ENCODE data around the gene INSR. TPM values are rescaled to one million over a fixed set of nuclear protein-coding genes. Genes with fewer than 3 reads are reported as not detected.

The INSR gene
- total and polyA plus RNA-seq, 12 donors = 20.2 to 157 (median 99.0) TPM

DNA sequence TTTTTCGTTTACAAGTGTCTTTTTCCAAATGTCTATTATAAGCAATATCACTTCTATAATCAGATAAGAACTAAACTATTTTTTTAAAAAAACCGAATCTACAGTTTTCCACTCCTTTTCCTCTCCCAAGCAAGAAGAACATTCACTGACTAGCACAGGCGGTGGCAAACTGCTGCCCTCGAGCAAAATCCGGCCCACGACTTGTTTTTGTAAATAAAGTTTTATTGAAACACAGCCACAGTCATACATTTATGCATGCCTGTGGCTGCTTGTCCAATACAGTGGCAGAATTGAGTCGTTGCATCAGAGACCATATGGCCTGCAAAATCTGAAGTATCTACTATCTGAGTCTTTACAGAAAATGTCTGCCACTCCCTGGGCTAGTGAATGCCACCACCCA lies 27.4 kb downstream of the INSR start:
- intact Hi-C loops (cut with DNase I) = no loop called here
- H3K36me3 ChIP-seq = peaks cover 0 to 39% (median 9%) of the 10 kb centered on the region in 9 donors
- DNase-seq = no peak
- H3K4me1 ChIP-seq = peaks cover 8 to 49% (median 29%) of the 10 kb centered on the region in 9 donors
- whole genome bisulfite sequencing, 2 donors = 94 to 96% methylated on average over 7 of the region's 7 CpGs
- peaks cover 0 to 6% (median 0%) of the 10 kb centered on the region in 11 donors for H3K9me3 ChIP-seq
- TF ChIP-seq, protein P1, sequence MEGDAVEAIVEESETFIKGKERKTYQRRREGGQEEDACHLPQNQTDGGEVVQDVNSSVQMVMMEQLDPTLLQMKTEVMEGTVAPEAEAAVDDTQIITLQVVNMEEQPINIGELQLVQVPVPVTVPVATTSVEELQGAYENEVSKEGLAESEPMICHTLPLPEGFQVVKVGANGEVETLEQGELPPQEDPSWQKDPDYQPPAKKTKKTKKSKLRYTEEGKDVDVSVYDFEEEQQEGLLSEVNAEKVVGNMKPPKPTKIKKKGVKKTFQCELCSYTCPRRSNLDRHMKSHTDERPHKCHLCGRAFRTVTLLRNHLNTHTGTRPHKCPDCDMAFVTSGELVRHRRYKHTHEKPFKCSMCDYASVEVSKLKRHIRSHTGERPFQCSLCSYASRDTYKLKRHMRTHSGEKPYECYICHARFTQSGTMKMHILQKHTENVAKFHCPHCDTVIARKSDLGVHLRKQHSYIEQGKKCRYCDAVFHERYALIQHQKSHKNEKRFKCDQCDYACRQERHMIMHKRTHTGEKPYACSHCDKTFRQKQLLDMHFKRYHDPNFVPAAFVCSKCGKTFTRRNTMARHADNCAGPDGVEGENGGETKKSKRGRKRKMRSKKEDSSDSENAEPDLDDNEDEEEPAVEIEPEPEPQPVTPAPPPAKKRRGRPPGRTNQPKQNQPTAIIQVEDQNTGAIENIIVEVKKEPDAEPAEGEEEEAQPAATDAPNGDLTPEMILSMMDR (IDR thresholded peaks at IDR 0.05) = no peak
- H3K27ac ChIP-seq = no peak overlapping the region
- ATAC-seq = no peak
- no peaks in the 10 kb centered on the region for H3K27me3 ChIP-seq
- H3K4me3 ChIP-seq = no peak overlapping the region

DNA sequence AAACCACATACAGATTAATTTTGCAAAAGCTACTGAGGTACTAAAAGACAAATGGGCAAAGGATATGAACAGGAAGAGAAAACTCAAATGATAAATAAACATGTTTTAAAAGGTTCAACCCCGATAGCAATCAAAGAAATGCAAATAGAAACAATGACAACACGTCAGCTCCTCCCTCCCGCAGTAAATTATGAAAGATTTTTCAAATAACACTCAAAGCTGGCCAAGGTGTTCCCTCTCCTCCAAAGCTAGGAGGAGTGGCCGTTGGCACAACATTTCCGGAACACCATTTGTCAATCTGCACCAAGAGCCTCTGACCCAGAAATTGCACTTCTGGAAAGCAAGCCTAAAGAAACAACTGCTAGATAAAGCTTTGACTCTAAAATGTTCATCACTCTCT lies 28.3 kb downstream of the INSR start:
- Histone ChIP-seq H3K9me3 (peaks cover 0 to 6% (median 0%) of the 10 kb centered on the region in 11 donors), H3K4me3 (no peak overlapping the region), H3K27me3 (no peaks in the 10 kb centered on the region), H3K36me3 (peaks cover 0 to 35% (median 9%) of the 10 kb centered on the region in 9 donors), H3K4me1 (peaks cover 8 to 57% (median 34%) of the 10 kb centered on the region in 9 donors), H3K27ac (peak overlapping the region in 3 of 10 donors; percentile 9 to 52 (median 25))
- 35 to 49% methylated on average over 5 of the region's 5 CpGs for WGBS, 2 donors
- ATAC-seq (peak in 1 of 8 donors; percentile 36), DNase-seq (no peak)
- intact Hi-C loops (cut with DNase I) = no loop called here
- TF ChIP-seq, protein P1 (IDR thresholded peaks at IDR 0.05) = no peak

DNA sequence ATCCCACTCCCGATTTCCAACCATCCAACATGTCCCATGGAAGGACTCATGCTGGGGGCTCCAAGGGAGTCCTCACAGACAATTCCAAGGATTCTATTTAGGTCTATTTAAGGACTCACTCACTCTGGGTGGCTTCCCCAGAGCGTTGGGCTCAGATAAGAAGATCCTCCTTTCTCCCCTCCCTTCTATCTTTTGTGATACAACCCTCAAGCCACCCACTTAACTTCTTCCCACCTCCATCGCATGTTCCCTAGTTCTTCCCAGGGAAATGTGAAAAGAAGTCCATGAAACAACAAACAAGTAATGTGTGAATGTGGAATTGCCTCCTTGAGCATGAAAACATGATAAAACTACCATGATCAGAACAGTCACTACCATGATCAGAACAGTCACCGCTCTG lies 29.4 kb downstream of the INSR start:
- TF ChIP-seq, protein P1 (IDR thresholded peaks at IDR 0.05) = no peak
- H3K27me3 ChIP-seq = no peaks in the 10 kb centered on the region
- WGBS, 2 donors = 88 to 90% methylated on average over 4 of the region's 4 CpGs
- intact Hi-C loops (cut with DNase I) = no loop called here
- no peak overlapping the region for H3K27ac ChIP-seq
- no peak for DNase-seq
- ATAC-seq = no peak
- peaks cover 8 to 68% (median 42%) of the 10 kb centered on the region in 9 donors for H3K4me1 ChIP-seq
- H3K4me3 ChIP-seq = no peak overlapping the region
- peaks cover 0 to 6% (median 0%) of the 10 kb centered on the region in 11 donors for H3K9me3 ChIP-seq
- peaks cover 0 to 31% (median 9%) of the 10 kb centered on the region in 9 donors for H3K36me3 ChIP-seq

DNA sequence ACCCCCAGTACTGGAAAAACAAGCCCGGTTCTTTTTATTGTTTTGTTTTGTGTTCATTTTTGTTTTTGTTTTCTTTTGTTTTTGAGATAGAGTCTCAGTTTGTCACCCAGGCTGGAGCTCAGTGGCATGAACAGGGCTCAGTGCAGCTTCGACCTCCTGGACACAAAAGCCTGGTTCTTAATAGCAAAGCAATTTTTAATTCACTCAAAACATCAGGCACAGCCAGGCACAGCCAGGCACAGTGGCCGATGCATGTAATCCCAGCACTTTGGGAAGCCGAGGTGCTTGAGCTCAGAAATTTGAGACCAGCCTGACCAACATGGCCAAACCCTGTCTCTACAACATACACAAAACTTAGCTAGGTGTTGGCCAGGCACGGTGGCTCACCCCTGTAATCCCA lies 30.7 kb downstream of the INSR start:
- WGBS, 2 donors = 72% methylated on average over 5 of the region's 5 CpGs
- Histone ChIP-seq H3K36me3 (peaks cover 0 to 31% (median 9%) of the 10 kb centered on the region in 9 donors), H3K27ac (peak overlapping the region in 3 of 10 donors; percentile 23 to 44 (median 43)), H3K27me3 (no peaks in the 10 kb centered on the region), H3K9me3 (peaks cover 0 to 6% (median 0%) of the 10 kb centered on the region in 11 donors), H3K4me3 (no peak overlapping the region), H3K4me1 (peaks cover 8 to 82% (median 44%) of the 10 kb centered on the region in 9 donors)
- intact Hi-C loops (cut with DNase I) = no loop called here
- no peak for DNase-seq
- ATAC-seq = no peak
- TF ChIP-seq, protein P1 (IDR thresholded peaks at IDR 0.05) = no peak

All from heart right ventricle (tissue), 16 donors.